Left forelimb (tissue), 1 donor: Measurements from ENCODE around the gene DDIT3.
"Not testable (repeated sequence)": the region's sequence is repeated elsewhere in the genome, so short reads cannot be mapped to it uniquely, and the experiment has no call there.

Experiments
- DNase-seq: peaks from one replicate; pipeline ENCODE4 v3.0.0-alpha.2; 2018; ENCODE audit warnings: low spot score

DDIT3 gene

DNA sequence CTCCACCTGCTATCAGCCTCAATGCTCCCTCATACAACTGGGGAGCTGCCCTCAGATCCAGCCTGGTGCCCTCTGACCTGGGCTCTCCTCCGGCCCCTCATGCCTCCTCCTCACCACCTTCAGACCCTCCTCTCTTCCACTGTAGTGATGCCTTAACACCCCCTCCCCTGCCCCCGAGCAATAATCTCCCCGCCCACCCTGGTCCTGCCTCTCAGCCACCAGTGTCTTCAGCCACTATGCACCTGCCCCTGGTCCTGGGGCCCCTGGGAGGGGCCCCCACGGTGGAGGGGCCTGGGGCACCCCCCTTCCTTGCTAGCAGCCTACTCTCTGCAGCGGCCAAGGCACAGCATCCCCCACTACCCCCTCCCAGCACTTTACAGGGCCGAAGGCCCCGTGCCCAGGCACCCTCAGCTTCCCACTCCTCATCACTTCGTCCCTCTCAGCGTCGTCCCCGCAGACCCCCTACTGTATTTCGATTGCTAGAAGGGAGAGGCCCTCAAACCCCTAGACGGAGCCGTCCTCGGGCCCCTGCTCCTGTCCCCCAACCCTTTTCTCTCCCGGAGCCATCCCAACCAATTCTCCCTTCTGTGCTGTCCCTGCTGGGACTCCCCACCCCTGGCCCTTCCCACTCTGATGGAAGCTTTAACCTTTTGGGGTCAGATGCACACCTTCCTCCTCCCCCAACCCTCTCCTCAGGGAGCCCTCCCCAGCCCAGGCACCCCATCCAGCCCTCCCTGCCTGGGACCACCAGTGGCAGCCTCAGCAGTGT is 5.5 kb upstream of the DDIT3 start:
- DNase-seq: no peak

DNA sequence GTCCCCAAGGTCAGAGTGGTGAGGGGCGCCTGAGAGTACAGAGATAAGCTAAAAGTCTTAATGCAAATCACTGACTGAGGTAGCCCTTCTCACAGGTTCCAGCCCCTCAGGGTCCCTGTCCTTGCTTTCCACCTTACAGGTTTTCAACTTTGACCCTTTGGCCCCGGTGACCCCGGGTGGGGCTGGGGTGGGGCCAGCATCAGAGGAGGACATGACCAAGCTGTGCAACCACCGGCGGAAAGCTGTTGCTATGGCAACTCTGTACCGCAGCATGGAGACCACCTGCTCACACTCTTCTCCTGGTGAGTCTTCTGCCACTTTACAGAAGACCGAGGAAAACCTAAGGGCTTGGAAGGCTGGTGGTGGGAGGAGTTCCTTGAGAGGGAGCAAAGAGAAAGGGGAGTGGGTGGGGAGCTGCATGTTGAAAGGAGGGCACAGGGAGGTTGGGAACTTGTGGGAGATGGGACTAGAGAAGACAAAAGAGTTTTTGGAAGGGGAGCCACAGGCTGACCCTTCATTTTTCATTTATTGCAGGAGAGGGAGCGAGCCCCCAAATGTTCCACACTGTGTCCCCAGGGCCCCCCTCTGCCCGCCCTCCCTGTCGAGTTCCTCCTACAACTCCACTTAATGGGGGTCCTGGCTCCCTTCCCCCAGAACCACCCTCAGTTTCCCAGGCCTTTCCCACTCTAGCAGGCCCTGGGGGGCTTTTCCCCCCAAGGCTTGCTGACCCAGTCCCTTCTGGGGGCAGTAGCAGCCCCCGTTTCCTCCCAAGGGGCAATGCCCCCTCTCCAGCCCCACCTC is 4.7 kb upstream of the DDIT3 start:
- no peak for DNase-seq

DNA sequence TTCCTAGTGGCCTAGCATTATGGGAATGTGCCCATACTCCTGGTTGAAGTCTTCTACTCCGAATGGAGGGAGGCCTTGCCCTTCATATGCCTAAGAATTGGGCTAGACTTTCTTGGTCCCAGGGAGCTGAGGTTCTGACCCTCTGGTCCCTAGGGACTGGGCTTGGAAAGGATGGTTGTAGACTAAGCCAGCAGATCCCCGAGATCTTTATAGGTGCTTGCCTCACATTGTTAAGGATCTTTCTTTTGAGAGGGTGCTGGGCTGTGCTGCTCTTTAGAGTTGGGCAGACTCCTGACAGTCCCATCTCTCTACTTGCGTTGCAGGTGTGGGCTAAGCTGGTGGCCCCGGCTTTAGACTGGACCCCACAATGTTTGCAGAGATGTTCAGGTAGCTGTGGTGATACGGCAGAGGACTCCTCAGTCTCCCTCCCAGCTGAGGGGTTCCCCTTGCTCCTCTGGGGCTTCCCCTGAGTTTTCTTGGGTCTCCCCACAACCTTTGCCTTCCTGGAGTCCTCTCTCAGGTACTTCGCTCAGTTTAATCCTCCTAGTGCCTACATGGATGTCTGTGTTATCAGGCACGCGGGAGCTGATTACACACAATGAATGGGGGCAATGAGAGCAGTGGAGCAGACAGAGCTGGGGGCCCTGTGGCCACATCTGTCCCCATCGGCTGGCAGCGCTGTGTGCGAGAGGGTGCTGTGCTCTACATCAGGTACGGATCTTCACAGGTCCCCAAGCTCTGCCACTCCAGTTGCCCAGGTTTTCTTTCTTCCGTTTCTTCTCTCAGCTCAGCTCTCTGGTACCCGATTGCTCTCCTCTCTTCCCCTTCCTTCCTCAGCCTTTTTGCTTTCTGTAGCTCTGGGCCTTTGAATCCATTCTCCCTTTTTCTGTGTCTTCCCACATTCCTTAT is 3.6 kb upstream of the DDIT3 start:
- no peak for DNase-seq

DNA sequence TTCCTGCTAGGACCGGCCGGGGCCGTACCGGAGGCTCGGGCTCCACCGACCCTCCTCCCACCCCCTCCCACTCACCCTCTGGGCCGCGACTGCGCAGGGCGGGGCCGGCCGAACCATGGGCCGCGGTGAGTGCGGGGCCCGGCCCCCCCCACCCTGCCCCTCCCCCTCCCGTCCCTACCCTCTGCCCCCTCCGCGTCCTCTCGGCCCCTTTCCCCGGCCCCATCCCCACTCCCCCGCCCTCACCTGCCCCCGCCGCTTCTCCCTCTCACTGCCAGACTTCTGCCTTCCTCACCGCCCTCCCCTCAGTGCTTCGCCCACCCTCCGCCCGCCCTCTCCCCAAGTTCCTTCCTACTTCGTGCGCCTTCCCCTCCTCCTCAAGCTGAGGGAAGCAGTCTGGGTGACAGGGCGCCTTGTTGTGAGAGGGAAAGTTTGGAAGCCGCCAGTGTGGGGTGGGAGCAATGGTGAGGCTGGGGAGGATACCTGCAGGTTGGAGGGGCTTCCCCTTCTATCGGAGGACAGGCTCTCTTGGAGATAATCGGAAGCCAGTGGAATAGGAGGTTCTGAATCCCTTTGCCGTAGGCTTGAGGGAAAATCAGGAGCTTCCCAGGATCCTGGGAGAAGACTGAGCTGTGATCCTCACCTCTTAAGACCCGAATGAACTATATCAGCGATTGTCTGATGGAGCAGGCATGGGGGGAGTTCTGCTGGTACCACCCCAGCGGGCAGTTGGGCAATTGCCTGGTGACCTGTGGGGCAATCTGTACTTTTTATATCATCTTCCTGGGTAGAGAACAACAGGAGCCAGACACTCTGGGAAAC is 2.8 kb upstream of the DDIT3 start:
- no peak for DNase-seq

DNA sequence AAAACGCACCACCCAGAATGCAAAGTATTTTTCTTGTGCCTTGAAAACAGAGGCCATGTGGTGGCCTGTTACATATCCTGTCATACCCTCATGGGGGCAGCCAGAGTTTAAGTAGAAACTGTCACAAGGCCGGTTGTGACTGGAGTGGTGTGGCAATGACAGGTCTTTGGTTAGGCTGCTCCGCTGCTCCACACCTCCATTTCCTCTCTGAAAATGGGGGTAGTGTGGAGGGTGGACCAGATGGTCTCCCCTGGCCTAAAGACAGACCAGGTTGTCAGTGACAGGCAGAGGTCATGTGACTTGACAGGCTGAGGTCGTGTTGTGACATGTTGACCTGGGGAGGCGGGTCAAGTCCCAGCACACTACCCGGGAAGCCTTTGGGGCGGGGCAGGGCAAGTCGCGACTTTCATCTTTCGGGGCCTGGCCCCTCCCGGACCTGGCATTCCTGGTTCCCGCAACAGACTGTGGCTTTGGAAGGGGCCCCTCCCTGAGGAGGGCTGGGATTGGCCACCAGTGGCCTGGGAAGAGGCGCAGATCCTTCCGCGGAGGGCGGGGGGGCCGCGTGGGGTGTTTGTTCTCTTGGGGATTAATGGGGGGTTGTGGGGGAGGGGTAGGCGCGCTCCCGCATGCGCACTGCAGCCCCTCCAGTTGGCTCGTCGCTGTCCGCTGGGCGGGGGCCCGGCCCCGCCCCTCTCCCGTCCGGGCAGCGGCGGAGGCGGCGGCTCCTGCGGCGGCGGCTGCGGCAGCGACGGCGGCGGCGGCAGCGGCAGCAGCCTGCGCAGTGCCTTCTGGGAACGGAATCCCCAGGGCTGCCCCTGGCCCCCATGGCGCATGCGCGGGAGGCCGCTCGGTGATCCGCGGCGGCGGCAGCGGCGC is 1.9 kb upstream of the DDIT3 start, which contains the start of gene MBD6:
Gene MBD6, plus strand, starts transcription at position 814 of the 876 bp plus-strand sequence. CDS start 1,480 bp downstream, outside the sequence.
- peak; percentile 94 for DNase-seq

DNA sequence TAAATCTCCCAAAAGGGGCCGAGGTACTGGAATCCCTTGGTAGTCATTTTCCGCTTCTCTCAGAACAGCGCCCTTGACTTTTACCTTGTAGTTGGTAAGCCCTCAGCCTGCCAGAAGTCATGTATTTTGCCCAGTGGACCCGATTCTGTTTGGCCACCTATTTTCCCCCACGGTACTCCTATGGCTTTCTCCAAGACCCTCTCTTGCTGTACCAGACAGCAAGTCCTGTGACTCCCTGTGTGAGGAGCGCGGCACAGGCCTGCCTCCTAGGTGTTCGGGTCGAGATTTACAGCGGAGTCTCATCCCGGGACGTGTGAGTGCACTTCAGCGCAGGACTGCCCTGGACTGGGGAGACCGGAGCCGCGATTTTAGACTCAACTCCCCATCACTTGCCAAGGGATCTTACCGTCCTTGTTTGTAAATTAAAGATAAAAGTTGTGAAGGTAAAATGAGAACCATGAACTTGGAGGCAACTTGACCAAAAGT is 1.3 kb upstream of the DDIT3 start:
- no peak for DNase-seq

DNA sequence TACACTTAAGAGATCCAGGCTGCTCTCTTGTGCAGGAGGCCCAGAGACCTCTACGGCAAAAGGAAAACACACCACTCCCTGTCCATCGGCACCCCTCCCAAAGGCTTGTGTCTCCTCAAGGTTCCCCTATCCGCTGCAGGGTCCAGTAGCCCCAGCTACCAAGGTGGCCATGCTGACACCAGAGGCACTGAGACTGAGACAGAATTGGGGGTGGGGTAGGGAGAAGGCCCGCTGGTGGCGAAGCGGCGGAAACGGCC is 590 bp downstream of the DDIT3 start:
- DNase-seq: peak; percentile 73

DNA sequence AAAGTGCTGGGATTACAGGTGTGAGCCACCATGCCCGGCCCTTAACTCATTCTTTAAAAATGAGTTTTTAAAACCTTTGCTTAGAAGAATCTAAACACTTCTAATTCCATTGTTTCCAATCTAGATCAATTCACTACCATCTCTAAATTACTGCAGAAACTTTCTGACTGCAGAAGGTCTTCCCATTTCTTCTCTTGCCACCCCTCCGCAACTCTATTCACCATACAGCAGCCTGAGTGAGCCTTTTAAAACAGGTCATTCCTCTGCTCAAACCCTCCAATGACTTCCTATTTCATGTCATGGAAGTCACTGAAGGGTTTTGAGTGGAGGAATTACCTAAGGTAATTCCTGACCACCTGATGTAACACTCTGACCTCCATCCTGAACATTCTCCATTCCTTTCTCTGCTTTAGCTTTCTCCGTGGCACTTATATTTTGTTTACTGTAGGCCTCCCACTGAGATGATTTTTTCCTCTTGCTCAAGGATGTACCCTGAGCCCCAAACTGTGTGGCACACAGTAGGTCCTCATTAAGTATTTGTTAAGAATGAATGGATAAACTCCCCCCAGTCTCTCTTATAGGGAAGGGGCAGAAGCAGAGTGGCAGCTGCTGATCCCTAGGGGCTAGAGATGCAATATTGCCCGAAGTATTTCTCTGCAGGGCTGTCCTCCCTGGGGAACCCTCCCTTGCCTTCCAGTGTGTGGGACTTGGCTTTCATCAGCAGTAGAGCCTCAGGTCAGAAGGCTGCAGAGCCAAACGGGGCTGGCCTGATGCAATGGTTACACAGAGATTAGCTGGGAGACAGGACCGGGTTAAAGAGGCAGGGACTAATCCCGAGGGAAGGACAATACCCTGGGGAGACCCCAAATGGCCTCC is 1.2 kb downstream of the DDIT3 start:
- DNase-seq: no peak

DNA sequence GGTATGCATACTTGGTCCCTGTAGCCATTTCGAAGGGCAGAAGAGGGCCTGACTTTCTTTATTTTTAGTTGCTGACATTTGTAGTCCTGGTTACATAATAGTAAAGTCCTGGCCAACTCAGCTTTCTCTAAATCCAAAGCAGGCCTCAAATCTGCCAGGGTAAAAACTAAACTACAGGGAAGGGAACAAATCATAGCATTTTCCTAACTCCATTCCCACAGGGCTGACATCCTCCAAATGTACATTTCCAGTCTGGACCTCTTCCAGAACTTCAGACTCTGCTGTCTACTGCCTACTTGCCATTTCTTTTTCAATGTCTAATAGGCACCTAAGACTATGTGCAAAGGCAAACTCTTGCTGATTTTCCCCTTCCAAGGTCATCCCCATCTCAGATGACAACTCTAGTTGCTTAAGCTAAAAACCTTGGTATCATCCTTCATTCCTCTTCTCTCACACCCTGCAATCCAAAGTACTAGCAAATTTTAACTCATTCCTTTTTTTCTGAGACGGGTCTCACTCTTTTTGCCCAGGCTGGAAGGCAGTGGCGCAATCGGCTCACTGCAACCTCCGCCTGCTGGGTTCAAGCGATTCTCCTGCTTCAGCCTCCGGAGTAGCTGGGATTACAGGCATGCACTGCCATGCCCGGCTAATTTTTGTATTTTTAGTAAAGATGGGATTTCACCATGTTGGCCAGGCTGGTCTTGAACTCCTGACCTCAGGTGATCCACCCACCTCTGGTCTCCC is 2.0 kb downstream of the DDIT3 start:
- DNase-seq: no peak

DNA sequence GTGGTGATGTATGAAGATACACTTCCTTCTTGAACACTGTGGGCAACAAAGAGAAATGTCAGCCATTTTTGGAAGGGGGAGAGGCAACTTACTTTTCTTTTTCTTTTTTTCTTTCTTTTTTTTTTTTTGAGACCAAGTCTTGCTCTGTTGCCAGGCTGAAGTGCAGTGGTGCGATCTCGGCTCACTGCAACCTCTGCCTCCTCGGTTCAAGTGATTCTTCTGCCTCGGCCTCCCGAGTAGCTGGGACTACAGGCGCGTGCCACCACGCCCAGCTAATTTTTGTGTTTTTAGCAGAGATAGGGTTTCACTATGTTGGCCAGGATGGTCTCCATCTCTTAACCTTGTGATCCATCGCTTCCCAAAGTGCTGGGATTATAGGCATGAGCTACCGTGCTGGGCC is 2.6 kb downstream of the DDIT3 start:
- not testable (repeated sequence) for DNase-seq

DNA sequence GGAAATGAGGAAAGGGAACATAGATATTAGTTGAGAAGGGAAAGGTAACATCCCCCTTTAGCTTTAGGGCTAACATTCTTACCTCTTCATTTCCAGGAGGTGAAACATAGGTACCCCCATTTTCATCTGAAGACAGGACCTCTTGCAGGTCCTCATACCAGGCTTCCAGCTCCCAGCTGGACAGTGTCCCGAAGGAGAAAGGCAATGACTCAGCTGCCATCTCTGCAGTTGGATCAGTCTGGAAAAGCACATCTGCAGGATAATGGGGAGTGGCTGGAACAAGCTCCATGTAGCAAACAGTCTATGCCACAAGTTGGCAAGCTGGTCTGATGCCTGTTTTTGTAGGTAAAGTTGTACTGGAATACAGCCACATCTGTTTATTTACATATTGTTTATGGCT is 3.1 kb downstream of the DDIT3 start:
- no peak for DNase-seq

DNA sequence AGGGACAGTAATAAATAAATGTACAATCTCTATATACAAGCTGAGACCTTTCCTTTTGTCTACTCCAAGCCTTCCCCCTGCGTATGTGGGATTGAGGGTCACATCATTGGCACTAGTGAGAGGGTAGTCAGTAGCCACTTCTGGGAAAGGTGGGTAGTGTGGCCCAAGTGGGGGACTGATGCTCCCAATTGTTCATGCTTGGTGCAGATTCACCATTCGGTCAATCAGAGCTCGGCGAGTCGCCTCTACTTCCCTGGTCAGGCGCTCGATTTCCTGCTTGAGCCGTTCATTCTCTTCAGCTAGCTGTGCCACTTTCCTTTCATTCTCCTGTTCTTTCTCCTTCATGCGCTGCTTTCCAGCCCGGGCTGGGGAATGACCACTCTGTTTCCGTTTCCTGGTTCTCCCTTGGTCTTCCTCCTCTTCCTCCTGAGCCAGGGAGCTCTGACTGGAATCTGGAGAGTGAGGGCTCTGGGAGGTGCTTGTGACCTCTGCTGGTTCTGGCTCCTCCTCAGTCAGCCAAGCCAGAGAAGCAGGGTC is 3.6 kb downstream of the DDIT3 start:
- DNase-seq: no peak

DNA sequence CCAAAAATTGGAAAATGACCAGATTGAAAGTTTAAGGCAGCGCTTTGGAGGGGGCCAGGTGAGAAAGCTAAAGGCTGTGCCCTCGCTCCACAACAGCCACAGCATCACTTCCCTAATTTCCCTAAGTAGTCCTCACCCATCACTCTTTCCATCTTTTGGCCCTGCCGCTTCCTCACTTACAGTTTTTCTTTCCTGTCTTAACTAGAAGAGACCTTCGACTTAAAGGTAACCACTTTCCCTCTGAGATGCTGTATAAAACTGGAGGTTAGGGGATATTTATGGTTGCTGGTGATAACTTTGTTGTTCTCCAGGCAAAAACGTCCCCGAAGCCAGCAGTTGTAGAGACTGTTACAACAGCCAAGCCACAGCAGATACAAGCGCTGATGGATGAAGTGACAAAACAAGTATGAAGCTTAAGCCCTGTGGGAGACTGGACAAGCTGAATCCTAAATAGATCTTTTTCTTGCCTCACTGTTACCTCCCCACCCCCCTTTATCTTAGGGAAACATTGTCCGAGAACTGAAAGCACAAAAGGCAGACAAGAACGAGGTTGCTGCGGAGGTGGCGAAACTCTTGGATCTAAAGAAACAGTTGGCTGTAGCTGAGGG is 4.3 kb downstream of the DDIT3 start:
- no peak for DNase-seq

DNA sequence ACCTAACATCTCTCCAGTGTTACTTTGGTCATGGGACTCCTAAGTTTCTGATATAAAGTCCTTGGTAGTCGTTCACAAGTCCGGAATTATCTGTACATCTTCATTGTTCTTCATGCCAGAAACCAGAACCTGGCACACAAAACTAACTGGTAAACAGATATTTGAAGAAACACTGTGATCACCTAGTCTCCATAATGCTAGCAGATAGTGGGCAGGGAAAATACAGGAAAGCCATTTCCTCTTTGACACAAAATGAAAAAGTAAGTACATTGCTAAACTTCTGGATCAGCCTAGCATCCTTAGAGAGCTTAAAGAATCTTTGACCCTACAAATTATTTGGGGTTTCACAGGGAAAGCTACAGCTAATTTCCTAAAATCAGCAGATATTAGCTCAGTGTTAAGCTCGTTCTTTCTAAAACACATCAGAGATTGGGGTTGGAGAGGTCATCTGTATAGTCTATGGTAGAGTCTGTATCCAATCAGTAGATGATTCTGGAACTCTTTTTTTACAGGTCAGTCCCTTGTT is 4.8 kb downstream of the DDIT3 start:
- no peak for DNase-seq

DNA sequence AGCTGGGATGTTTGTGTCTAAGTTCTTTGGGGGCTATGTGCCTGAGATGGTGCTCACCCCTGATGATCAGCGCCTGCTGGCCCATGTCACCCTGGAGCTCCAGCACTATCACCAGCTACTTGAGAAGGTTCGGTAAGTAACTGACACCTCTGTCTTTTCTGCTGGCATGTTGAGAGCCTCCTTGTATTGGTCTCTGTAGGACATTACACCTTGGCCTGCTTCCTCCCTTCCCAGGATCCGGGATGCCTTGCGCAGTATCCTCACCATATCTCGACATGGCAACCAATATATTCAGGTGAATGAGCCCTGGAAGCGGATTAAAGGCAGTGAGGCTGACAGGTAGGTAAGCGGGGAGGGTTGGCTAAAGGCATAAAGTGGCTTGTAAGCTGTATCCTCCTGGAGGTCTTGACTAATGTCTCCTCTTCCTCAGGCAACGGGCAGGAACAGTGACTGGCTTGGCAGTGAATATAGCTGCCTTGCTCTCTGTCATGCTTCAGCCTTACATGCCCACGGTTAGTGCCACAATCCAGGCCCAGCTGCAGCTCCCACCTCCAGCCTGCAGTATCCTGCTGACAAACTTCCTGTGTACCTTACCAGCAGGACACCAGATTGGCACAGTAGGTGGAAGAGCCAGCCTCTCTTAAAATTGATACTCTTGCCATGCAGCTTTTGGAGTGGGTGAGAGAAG is 5.5 kb downstream of the DDIT3 start:
- no peak for DNase-seq

DNA sequence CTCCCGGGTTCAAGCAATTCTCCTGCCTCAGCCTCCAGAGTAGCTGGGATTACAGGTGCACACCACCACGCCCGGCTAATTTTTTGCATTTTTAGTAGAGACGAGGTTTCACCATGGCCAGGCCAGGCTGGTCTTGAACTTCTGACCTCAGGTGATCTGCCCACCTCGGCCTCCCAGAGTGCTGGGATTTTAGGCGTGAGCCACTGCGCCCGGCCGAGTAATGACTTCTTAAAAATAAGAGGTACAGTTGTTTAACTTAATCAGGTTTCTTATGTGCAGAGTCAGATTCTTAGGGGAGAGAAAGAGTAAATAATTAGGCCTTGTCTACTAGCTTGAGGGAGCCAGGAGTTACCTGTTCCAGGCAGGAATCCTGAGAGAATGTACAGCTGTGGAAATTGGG is 6.1 kb downstream of the DDIT3 start:
- not testable (repeated sequence) for DNase-seq

DNA sequence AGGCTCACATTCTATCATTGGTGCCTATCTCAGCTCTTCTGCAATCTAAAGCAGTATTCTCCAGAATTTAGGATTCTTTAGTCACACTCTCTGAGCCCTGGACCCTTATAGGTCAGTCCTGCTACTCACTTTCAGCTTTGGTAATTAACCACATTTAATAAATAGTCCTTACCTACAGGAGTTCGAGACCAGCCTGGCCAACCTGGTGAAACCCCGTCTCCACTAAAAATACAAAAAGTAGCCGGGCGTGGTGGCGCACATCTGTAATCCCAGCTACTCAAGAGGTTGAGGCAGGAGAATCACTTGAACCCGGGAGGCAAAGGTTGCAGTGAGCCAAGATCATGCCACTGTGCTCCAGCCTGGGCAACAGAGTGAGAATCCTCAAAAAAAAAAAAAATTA is 6.6 kb downstream of the DDIT3 start:
- not testable (repeated sequence) for DNase-seq
